Smooth muscle cell (in vitro differentiated cells): ENCODE results near the gene CEBPG. TPM values are rescaled to one million over a fixed set of nuclear protein-coding genes. Genes with fewer than 3 reads are reported as not detected.

Experiments used
- DNase-seq: peaks from one replicate; lab custom pipeline; 2025; ENCODE audit not compliant: unreplicated experiment; lab: John Stamatoyannopoulos, UW
- H2AFZ ChIP-seq: fragments of 200-600 bp; sonication (generic); 2 replicates; pipeline ENCODE4 v1.6.0; 2016; ENCODE audit warnings: antibody characterized with exemption, low read depth, mild to moderate bottlenecking
- H3F3A ChIP-seq: fragments of 200-600 bp; sonication (generic); 2 replicates; pipeline ENCODE4 v1.6.0; 2017; ENCODE audit warnings: antibody characterized with exemption, low read depth
- H3K27ac ChIP-seq: fragments of 200-600 bp; sonication (generic); 2 replicates; pipeline ENCODE4 v1.5.1; 2016; ENCODE audit warnings: low read depth, mild to moderate bottlenecking
- H3K27me3 ChIP-seq: fragments of 200-600 bp; sonication (generic); 2 replicates; pipeline ENCODE4 v1.6.1; 2016; ENCODE audit warnings: low read depth, mild to moderate bottlenecking
- H3K36me3 ChIP-seq: fragments of 200-600 bp; sonication (generic); 2 replicates; pipeline ENCODE4 v1.5.1; 2016; ENCODE audit warnings: low read depth
- H3K4me1 ChIP-seq: fragments of 200-600 bp; sonication (generic); 2 replicates; pipeline ENCODE4 v1.5.1; 2016; ENCODE audit warnings: low read depth
- H3K4me2 ChIP-seq: fragments of 200-600 bp; sonication (generic); 2 replicates; pipeline ENCODE4 v1.6.0; 2016; ENCODE audit warnings: mild to moderate bottlenecking
- H3K4me3 ChIP-seq: fragments of 200-600 bp; sonication (generic); 2 replicates; pipeline ENCODE4 v1.5.1; 2016; ENCODE audit warnings: mild to moderate bottlenecking
- H3K79me2 ChIP-seq: fragments of 200-600 bp; sonication (generic); 2 replicates; pipeline ENCODE4 v1.6.0; 2016; ENCODE audit warnings: low read depth, mild to moderate bottlenecking
- H3K9ac ChIP-seq: fragments of 200-600 bp; sonication (generic); 2 replicates; pipeline ENCODE4 v1.6.0; 2016; ENCODE audit warnings: low read depth
- H3K9me3 ChIP-seq: fragments of 200-600 bp; sonication (generic); replicated peaks from 2 replicates; pipeline ENCODE4 v1.5.1; 2016; ENCODE audit warnings: low read depth
- H4K20me1 ChIP-seq: fragments of 200-600 bp; sonication (generic); 2 replicates; pipeline ENCODE4 v1.6.0; 2016; ENCODE audit warnings: low read depth
- WGBS: methylation state at CpG from one replicate; pipeline ENCODE4 v1.1.7; 2016; ENCODE audit warnings: low lambda C conversion rate; 5-methylcytosine and 5-hydroxymethylcytosine counted together
- polyA plus RNA-seq: library from polyadenylated mRNA; unstranded; fragments of >200 nt; fragmentation: Nextera tagmentation; extraction: Ambion mirVana; gene quantifications from 2 replicates; pipeline ENCODE4 v1.2.1, GENCODE V29; 2016
- total RNA-seq: library from RNA; depleted of rRNA; stranded (reverse); fragments of >200 nt; gene quantifications from 2 replicates; pipeline ENCODE4 v1.2.3, GENCODE V29; 2014
- TF ChIP-seq, protein P1 (sequence below): fragments of 200-600 bp; sonication (generic); IDR thresholded peaks from 2 replicates; pipeline ENCODE4 v1.5.1; 2017; ENCODE audit warnings: borderline replicate concordance, mild to moderate bottlenecking, antibody characterized with exemption; ENCODE audit not compliant: insufficient read depth, poor library complexity, severe bottlenecking

The CEBPG gene
- total and polyA plus RNA-seq, 2 experiments from 2014 or later = 15.3 to 27.8 TPM

DNA sequence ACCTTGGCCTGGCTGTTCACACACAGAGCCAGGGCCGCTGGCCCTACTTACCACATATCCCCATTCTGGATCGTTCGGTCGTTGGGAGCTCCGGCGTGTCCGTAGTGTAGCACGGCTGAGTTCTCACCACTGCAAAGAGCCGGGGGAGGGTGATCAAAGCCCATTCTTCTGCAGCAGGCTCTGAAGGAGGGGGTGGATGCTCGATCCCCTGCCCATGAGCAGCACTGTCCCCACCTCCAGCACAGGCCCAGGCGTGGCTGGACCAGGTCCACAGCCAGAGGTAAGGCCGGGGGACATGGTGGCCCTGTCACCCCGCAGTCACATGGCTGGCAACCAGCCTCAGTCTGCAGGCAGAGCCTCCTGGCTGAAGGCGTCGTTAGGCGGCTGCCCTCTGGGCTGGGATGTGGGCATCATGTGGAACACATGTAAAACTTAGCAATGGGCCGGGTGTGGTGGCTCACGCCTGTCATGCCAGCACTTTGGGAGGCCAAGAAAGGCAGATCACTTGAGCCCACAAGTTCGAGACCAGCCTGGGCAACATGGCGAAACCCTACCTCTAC is 38.2 kb downstream of the CEBPG start:
- no peaks in the 10 kb centered on the region for H4K20me1 ChIP-seq
- no peaks in the 10 kb centered on the region for H3K4me1 ChIP-seq
- no peaks in the 10 kb centered on the region for H3K9me3 ChIP-seq
- H3F3A ChIP-seq = no peaks in the 10 kb centered on the region
- H3K79me2 ChIP-seq = no peaks in the 10 kb centered on the region
- H3K36me3 ChIP-seq = no peaks in the 10 kb centered on the region
- H3K27ac ChIP-seq = no peak overlapping the region
- H3K4me3 ChIP-seq = no peak overlapping the region
- TF ChIP-seq, protein P1, sequence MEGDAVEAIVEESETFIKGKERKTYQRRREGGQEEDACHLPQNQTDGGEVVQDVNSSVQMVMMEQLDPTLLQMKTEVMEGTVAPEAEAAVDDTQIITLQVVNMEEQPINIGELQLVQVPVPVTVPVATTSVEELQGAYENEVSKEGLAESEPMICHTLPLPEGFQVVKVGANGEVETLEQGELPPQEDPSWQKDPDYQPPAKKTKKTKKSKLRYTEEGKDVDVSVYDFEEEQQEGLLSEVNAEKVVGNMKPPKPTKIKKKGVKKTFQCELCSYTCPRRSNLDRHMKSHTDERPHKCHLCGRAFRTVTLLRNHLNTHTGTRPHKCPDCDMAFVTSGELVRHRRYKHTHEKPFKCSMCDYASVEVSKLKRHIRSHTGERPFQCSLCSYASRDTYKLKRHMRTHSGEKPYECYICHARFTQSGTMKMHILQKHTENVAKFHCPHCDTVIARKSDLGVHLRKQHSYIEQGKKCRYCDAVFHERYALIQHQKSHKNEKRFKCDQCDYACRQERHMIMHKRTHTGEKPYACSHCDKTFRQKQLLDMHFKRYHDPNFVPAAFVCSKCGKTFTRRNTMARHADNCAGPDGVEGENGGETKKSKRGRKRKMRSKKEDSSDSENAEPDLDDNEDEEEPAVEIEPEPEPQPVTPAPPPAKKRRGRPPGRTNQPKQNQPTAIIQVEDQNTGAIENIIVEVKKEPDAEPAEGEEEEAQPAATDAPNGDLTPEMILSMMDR = no peak
- H3K4me2 ChIP-seq = no peak overlapping the region
- H2AFZ ChIP-seq = no peak overlapping the region
- no peak for DNase-seq
- H3K27me3 ChIP-seq = no peaks in the 10 kb centered on the region
- no peak overlapping the region for H3K9ac ChIP-seq
- 94% methylated on average over 20 of the region's 20 CpGs for WGBS

DNA sequence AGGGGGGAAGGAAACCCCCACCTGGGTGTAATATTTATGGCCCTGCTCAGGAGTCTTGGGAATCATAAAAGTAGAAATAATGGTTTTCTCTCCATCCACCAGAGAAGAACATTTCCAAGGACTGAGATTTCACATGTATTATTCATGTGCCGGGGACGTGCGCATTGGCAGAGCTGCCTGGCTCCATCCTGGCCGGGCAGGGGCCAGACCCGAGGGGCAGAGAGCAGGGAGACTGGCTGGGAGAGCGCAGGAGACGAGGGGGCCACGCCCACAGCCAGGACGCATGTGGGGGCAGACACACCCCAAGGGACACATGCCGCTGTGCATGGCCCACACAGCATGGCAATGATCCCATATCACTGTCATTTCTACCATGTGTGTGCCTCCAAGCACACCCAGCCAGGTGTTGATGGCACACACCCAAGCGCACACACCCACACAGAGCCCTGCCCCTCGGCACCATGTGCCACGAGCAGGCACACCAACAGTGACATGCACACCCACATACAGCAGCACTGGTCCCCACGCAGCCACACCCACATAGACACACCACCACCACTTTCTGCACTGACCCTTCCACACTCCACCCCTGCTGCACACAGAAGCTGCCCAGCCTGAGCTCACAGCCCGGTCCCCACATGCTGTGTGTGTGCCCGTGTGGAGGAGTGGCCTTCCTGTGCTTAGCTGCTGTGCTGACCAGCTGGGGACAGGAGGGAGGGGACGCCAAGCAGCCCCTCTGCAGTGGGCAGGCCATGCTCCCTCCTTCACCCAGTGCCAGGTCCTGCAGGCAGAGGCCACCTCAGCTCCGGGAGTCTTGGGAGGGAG is 39.3 kb downstream of the CEBPG start:
- H4K20me1 ChIP-seq = no peaks in the 10 kb centered on the region
- H3K4me2 ChIP-seq = no peak overlapping the region
- DNase-seq = no peak
- H3K4me3 ChIP-seq = no peak overlapping the region
- H3K9me3 ChIP-seq = no peaks in the 10 kb centered on the region
- no peaks in the 10 kb centered on the region for H3F3A ChIP-seq
- TF ChIP-seq, protein P1 = no peak
- 93% methylated on average over 16 of the region's 18 CpGs for WGBS
- no peak overlapping the region for H3K9ac ChIP-seq
- no peaks in the 10 kb centered on the region for H3K27me3 ChIP-seq
- no peak overlapping the region for H3K27ac ChIP-seq
- no peaks in the 10 kb centered on the region for H3K79me2 ChIP-seq
- H2AFZ ChIP-seq = no peak overlapping the region
- H3K36me3 ChIP-seq = no peaks in the 10 kb centered on the region
- H3K4me1 ChIP-seq = no peaks in the 10 kb centered on the region

DNA sequence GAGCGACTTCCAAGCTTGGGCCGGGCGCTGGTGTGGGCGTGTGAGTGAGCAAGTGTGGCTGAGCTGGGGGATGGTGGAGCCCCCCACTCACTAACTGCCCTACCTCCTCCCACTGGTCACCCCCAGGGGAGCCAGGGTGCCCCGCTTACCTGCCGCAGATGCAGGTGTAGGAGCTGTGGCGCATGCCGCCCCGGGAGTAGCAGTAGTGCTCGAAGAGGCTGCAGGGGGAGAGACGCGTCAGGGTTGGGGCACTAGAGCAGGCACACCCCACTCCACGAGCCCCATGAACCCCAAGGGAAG is 39.9 kb downstream of the CEBPG start:
- no peaks in the 10 kb centered on the region for H3K36me3 ChIP-seq
- H3K4me1 ChIP-seq = no peaks in the 10 kb centered on the region
- no peaks in the 10 kb centered on the region for H3K27me3 ChIP-seq
- H2AFZ ChIP-seq = no peak overlapping the region
- no peak overlapping the region for H3K4me2 ChIP-seq
- H3K4me3 ChIP-seq = no peak overlapping the region
- H3F3A ChIP-seq = no peaks in the 10 kb centered on the region
- DNase-seq = no peak
- no peak overlapping the region for H3K27ac ChIP-seq
- no peaks in the 10 kb centered on the region for H3K79me2 ChIP-seq
- no peaks in the 10 kb centered on the region for H3K9me3 ChIP-seq
- TF ChIP-seq, protein P1 = no peak
- H4K20me1 ChIP-seq = no peaks in the 10 kb centered on the region
- H3K9ac ChIP-seq = no peak overlapping the region
- WGBS = 98% methylated on average over 11 of the region's 13 CpGs
